Loucy (cell line): ENCODE results near the gene RAB11FIP3.
"Not testable (repeated sequence)": the region's sequence is repeated elsewhere in the genome, so short reads cannot be mapped to it uniquely, and the experiment has no call there.

Experiments used
- H2AFZ ChIP-seq: fragments of 200-600 bp; sonication (generic); 2 replicates; pipeline ENCODE4 v1.6.0; 2016; ENCODE audit warnings: antibody characterized with exemption, mild to moderate bottlenecking, low read length, moderate library complexity
- H3F3A ChIP-seq: fragments of 200-600 bp; 2 replicates; pipeline ENCODE4 v1.6.0; 2016; ENCODE audit warnings: antibody characterized with exemption, low read depth, mild to moderate bottlenecking
- H3K27me3 ChIP-seq: fragments of 200-600 bp; sonication (generic); 2 replicates; pipeline ENCODE4 v1.6.1; 2014; ENCODE audit warnings: low read length, mild to moderate bottlenecking; ENCODE audit not compliant: insufficient read depth, poor library complexity, severe bottlenecking
- H3K36me3 ChIP-seq: fragments of 200-600 bp; sonication (generic); 2 replicates; pipeline ENCODE4 v1.6.1; 2016; ENCODE audit warnings: low read length; ENCODE audit not compliant: insufficient read depth
- H3K4me1 ChIP-seq: fragments of 200-600 bp; sonication (generic); 2 replicates; pipeline ENCODE4 v1.5.1; 2014; ENCODE audit warnings: low read length, mild to moderate bottlenecking; ENCODE audit not compliant: insufficient read depth, poor library complexity, severe bottlenecking
- H3K4me2 ChIP-seq: fragments of 200-600 bp; sonication (generic); 2 replicates; pipeline ENCODE4 v1.6.0; 2014; ENCODE audit warnings: antibody characterized with exemption, low read length, low read depth, mild to moderate bottlenecking; ENCODE audit not compliant: poor library complexity, severe bottlenecking
- H3K4me3 ChIP-seq: fragments of 200-600 bp; sonication (generic); 2 replicates; pipeline ENCODE4 v1.5.1; 2014; ENCODE audit warnings: low read length, mild to moderate bottlenecking, mixed read lengths; ENCODE audit not compliant: poor library complexity, severe bottlenecking
- H3K79me2 ChIP-seq: fragments of 200-600 bp; sonication (generic); 2 replicates; pipeline ENCODE4 v1.6.1; 2014; ENCODE audit warnings: low read length; ENCODE audit not compliant: insufficient read depth
- H3K9ac ChIP-seq: fragments of 200-600 bp; sonication (generic); 2 replicates; pipeline ENCODE4 v1.6.0; 2014; ENCODE audit warnings: mild to moderate bottlenecking, low read depth, low read length, moderate library complexity; ENCODE audit not compliant: poor library complexity, severe bottlenecking
- H3K9me2 ChIP-seq: fragments of 200-600 bp; sonication (generic); replicated peaks from 2 replicates; pipeline ENCODE4 v1.6.1; 2016; ENCODE audit warnings: low read depth, low read length, mixed read lengths
- H3K9me3 ChIP-seq: fragments of 200-600 bp; sonication (generic); 2 replicates; pipeline ENCODE4 v1.6.1; 2014; ENCODE audit warnings: mild to moderate bottlenecking, antibody characterized with exemption, low read length, low read depth; ENCODE audit not compliant: insufficient read depth
- H4K20me1 ChIP-seq: fragments of 200-600 bp; sonication (generic); 2 replicates; pipeline ENCODE4 v1.6.0; 2014; ENCODE audit warnings: antibody characterized with exemption, low read length, mild to moderate bottlenecking; ENCODE audit not compliant: insufficient read depth, poor library complexity, severe bottlenecking
- CTCF ChIP-seq: fragments of 200-600 bp; sonication (generic); conservative IDR thresholded peaks from 2 replicates; pipeline ENCODE4 v1.5.1; 2014; ENCODE audit warnings: mild to moderate bottlenecking, antibody characterized with exemption, low read length
- EZH2phosphoT487 ChIP-seq: fragments of 200-600 bp; IDR thresholded peaks from 2 replicates; pipeline ENCODE4 v1.6.1; 2018; ENCODE audit warnings: antibody characterized with exemption, mild to moderate bottlenecking, moderate library complexity, borderline replicate concordance

Gene RAB11FIP3

GRCh38 chr16:410516-411178, 14.8 kb upstream of the RAB11FIP3 start:
- H3K4me3 ChIP-seq = no peak overlapping the region
- no peaks in the 10 kb centered on the region for H3F3A ChIP-seq
- no peaks in the 10 kb centered on the region for H3K27me3 ChIP-seq
- no peak overlapping the region for H2AFZ ChIP-seq
- no peaks in the 10 kb centered on the region for H3K9me2 ChIP-seq
- H3K79me2 ChIP-seq = no peaks in the 10 kb centered on the region
- H3K4me1 ChIP-seq = no peaks in the 10 kb centered on the region
- no peaks in the 10 kb centered on the region for H4K20me1 ChIP-seq
- no peaks in the 10 kb centered on the region for H3K9me3 ChIP-seq
- H3K36me3 ChIP-seq = no peaks in the 10 kb centered on the region
- TF ChIP-seq CTCF (no peak), EZH2phosphoT487 (no peak)
- H3K9ac ChIP-seq = no peak overlapping the region
- no peak overlapping the region for H3K4me2 ChIP-seq

GRCh38 chr16:411576-412265, 13.7 kb upstream of the RAB11FIP3 start:
- H2AFZ ChIP-seq = no peak overlapping the region
- H3K36me3 ChIP-seq = no peaks in the 10 kb centered on the region
- H3K4me2 ChIP-seq = no peak overlapping the region
- no peaks in the 10 kb centered on the region for H4K20me1 ChIP-seq
- H3K9me2 ChIP-seq = no peaks in the 10 kb centered on the region
- H3F3A ChIP-seq = no peaks in the 10 kb centered on the region
- H3K79me2 ChIP-seq = no peaks in the 10 kb centered on the region
- no peaks in the 10 kb centered on the region for H3K4me1 ChIP-seq
- no peak for TF ChIP-seq EZH2phosphoT487
- no peak for TF ChIP-seq CTCF
- H3K9ac ChIP-seq = no peak overlapping the region
- H3K27me3 ChIP-seq = no peaks in the 10 kb centered on the region
- H3K9me3 ChIP-seq = no peaks in the 10 kb centered on the region
- H3K4me3 ChIP-seq = no peak overlapping the region

GRCh38 chr16:414395-415169, 10.9 kb upstream of the RAB11FIP3 start:
- no peaks in the 10 kb centered on the region for H3K27me3 ChIP-seq
- H3K9ac ChIP-seq = no peak overlapping the region
- H3K79me2 ChIP-seq = no peaks in the 10 kb centered on the region
- H3K4me1 ChIP-seq = no peaks in the 10 kb centered on the region
- TF ChIP-seq EZH2phosphoT487 (no peak), CTCF (no peak)
- no peaks in the 10 kb centered on the region for H3F3A ChIP-seq
- H3K4me3 ChIP-seq = no peak overlapping the region
- no peaks in the 10 kb centered on the region for H3K36me3 ChIP-seq
- no peaks in the 10 kb centered on the region for H3K9me2 ChIP-seq
- no peak overlapping the region for H2AFZ ChIP-seq
- no peak overlapping the region for H3K4me2 ChIP-seq
- no peaks in the 10 kb centered on the region for H3K9me3 ChIP-seq
- no peaks in the 10 kb centered on the region for H4K20me1 ChIP-seq

GRCh38 chr16:415170-415498, 10.3 kb upstream of the RAB11FIP3 start:
- not testable (repeated sequence) for H3K27me3 ChIP-seq, H4K20me1 ChIP-seq, H3F3A ChIP-seq, H3K9me2 ChIP-seq, H3K9me3 ChIP-seq, H2AFZ ChIP-seq, H3K9ac ChIP-seq, H3K79me2 ChIP-seq, H3K4me1 ChIP-seq, H3K36me3 ChIP-seq, H3K4me3 ChIP-seq, H3K4me2 ChIP-seq

- not testable (repeated sequence) for H3F3A ChIP-seq, H2AFZ ChIP-seq, H3K9me2 ChIP-seq
Measured at GRCh38 chr16:422179-422578, 3.3 kb upstream of the RAB11FIP3 start.

More at GRCh38 chr16:422179-422578, 3.3 kb upstream of the RAB11FIP3 start:
- H4K20me1 ChIP-seq, H3K4me1 ChIP-seq, H3K9ac ChIP-seq, H3K27me3 ChIP-seq, H3K36me3 ChIP-seq, H3K4me2 ChIP-seq, H3K4me3 ChIP-seq, H3K9me3 ChIP-seq: not testable (repeated sequence)
- H3K79me2 ChIP-seq = peaks cover 10% of the 10 kb centered on the region
